NCI-H460 (cell line): ENCODE results near the gene NR4A3. TPM values are rescaled to one million over a fixed set of nuclear protein-coding genes. Genes with fewer than 3 reads are reported as not detected.

Experiments
- total RNA-seq: library from RNA; depleted of rRNA; stranded (reverse); fragments of >200 nt; shearing (Covaris generic); gene quantifications from 2 replicates; pipeline ENCODE4 v1.2.3, GENCODE V29; 2014; rRNA removed

The NR4A3 gene
- total RNA-seq, 1 experiment from 2014 or later, result 7.1 TPM

Other genes starting within 250 kb of the NR4A3 start
- 15.1 and 19.5 TPM in 2 replicates for gene STX17, start 84.8 kb downstream of the NR4A3 start, total RNA-seq